HG03457 (cell line): ENCODE measurements around the gene CDO1.

Source experiments
- ATAC-seq: cut with Tn5 transposase; IDR thresholded peaks from one replicate; pipeline ENCODE4 v1.9.1; 2021; ENCODE audit warnings: moderate number of reproducible peaks; ENCODE audit not compliant: unreplicated experiment

The CDO1 gene

GRCh38 chr5:115816226-115817081, at the start of gene CDO1:
TSS of gene CDO1 (minus strand) at chr5:115816659. CDS start at chr5:115816397, 262 bp downstream.
- ATAC-seq: peak; percentile 53

GRCh38 chr5:115859378-115859777, 42.9 kb upstream of the CDO1 start:
- ATAC-seq: no peak

DNA sequence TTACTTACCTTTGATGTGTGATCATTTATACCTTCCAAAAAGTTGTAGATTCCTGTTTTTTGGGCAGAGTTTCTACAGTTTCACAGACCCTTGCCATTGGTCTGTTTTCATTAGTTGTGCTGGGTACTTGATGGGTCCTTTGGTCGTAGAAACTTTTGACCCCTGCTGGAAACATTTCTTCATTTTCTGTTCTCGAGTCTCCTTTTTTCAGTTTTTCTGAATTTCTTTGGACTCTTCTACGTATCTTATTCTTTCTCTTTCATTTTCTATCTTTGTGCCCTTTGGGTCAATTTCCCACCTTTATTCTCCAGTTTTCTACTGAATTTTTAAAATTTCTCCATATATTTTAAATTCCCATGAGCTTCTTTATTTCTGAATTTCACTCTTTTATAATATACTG, 41.9 kb upstream of the CDO1 start:
- ATAC-seq: no peak

GRCh38 chr5:115857626-115858349, 41.3 kb upstream of the CDO1 start:
- no peak for ATAC-seq

DNA sequence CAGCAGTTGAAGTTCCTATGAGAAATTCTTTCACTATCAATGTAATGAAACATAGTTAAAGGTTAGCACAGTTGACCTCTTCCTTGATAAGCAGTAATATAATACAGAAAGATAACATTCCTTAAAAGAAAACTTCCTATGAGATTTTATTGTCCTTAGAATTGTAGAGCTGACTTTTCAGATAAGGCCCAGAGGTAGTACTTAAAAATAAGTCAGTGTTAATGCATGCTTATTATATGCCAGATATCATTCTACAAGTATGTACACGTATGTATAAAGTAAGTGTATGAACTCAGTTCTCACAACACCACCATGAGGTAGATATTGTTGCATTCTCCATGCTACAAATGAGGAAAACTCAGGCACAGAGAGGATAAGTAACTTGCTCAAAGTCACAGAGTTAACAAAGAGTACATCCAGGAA, 40.6 kb upstream of the CDO1 start:
- ATAC-seq: no peak

DNA sequence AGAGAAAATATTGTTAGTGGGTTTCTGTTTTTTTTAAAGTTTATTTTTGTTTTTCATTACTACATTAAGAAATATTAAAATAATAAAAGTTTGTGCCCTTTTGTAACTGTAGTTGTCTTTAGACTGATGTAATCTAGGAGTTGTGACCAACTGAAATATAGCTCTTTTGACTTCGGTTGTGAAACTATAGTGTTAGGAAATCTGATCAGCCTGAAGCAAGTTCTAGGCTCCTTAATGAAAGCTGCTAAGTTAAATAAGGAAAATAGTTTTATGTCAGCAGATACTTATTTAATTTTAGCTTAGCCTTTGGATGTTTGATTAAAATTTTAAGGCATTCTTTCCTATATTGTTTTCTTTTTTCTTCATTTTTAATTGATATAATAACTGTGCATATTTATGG, 39.5 kb upstream of the CDO1 start:
- no peak for ATAC-seq

- no peak for ATAC-seq
Observed at GRCh38 chr5:115854139-115854538, 37.7 kb upstream of the CDO1 start.

GRCh38 chr5:115850744-115851416, 34.4 kb upstream of the CDO1 start:
- no peak for ATAC-seq

DNA sequence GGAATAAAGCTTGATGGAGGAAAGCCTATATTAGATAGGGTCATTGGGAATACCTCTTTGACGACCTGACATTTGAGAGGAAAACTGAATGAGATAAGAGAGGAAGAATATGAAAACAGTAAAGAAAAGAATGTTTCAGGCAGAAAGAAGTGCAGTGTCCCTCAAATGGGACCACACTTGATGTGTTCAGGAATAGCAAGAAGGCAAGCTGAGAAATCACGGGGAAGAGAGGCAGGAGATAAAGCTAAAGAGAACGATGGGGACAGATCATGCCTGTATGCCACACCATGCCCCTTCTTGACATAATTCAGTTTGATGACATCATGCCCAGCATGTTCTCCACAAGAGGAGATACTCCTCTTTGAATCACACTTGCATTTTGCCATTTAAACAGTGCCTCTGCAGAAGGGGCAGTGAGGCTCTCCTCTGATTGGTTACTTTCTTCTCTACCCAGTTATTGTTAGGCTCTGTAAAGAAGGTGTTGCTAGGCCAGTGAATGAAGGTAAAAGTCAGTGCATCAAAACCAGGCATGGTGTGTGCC, 32.9 kb upstream of the CDO1 start:
- ATAC-seq: no peak

DNA sequence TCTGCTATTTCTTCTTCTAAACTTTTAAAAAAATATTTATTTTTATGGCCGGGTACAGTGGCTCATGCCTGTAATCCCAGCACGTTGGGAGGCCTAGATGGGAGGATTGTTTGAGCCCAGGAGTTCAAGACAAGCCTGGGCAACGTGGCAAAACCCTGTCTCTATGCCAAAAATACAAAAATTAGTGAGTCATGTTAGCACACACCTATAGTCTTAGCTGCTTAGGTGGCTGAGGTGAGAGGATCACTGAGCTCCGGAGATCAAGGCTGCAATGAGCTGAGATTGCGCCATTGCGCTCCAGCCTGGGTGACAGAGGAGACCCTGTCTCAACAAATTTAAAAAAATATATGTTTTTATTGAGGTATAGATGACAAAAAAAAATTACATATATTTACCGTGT, 30.8 kb upstream of the CDO1 start:
- no peak for ATAC-seq

DNA sequence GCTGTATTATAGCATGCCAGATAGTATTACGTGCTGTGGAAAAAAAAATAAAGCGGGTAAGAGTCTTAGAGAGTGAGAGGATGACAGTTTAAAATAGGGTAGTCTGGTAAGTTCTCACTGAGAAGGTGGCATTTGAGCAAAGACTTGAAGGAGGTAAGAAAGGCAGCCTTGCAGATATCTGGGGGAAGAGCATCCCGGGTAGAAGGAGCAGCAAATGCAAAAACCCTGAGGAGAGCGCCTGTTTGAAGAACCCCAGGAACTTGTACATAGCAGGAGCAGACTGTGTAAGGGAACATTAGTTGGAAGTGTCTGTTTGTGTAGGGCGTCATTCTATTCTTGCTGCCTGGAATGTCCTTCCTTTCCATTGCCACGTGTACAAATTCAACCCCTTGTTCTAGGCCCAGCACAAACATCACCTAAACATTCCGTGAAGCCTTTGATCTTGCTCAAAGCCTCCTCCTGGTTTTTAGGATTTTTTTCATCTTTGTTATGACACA, 27.9 kb upstream of the CDO1 start:
- ATAC-seq: no peak

DNA sequence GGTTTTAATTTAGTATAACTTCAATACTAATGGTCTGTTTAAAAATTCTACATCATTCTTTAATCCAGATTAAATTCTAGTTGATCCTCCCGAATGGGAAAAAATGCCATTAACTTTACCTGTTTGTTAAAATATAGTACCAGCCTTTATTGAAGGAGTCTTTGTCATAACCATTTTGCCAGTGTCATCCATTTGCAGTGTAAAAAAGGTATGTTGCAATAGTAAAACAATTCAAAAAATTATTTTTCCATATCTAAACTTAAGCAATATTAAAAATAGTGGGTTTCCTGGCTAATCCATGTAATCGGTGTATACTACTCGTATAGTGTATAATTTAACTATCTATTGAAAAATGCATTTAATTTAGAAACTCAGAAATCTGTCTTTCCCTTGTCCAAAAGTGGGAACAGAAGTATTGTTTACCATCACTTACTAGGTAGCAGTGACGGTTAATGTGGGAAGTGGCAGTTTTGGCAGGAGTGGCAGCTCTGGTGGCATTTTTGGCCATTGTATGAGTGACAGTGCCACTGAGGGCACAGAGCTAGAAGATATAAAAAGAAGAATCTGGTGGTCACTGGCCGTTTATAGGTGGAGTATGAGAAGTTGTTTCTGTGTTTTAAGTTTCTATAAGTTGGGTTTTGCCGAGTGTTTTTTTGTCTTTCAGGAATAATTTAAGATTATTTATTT, 27.1 kb upstream of the CDO1 start:
- no peak for ATAC-seq

- ATAC-seq: no peak
Observed at GRCh38 chr5:115842952-115843351, 26.5 kb upstream of the CDO1 start.

GRCh38 chr5:115842089-115842935, 25.9 kb upstream of the CDO1 start:
- ATAC-seq: peak; percentile 28

DNA sequence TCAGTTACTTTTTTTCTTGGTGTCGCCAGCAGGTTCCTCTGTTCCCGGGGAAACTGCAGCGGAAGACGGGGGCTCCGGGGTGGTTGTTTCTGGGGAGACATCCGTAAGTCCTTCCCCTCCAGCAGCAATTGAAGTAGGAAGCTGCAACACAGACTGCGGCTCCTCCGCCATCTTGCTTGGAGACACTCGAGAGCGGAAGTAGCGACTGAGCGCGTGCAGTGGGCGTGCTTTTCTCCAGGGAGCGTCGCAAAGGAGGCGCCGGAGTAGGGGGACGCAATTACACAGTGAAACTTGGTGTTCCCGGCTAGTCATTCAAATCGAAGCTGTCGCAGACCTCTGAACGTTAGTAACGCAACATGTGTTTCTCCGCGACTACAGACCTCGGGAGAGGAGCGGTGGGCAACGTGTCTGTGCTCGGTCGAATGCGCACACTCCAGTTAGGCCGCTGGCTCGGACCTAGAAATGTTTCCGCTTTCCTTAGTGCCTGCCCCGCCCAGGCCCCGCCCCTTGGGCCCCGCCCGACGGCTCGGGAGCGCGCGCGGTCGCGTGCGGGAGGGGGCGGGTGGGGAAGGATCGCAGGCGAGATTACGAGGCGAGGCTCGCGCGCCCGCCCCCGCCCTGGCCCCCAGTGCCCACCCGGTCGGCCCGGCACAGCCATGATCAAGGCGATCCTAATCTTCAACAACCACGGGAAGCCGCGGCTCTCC, 25.1 kb upstream of the CDO1 start, which contains the start of the genes AP3S1 and ATG12:
Gene AP3S1 (plus strand): TSS at position 554 of the 707 bp plus-strand sequence. CDS start 103 bp downstream, at position 657.
Gene ATG12 (minus strand): TSS at position 184 of the 707 bp plus-strand sequence. CDS start 13 bp downstream, at position 171.
- peak; percentile 71 for ATAC-seq

DNA sequence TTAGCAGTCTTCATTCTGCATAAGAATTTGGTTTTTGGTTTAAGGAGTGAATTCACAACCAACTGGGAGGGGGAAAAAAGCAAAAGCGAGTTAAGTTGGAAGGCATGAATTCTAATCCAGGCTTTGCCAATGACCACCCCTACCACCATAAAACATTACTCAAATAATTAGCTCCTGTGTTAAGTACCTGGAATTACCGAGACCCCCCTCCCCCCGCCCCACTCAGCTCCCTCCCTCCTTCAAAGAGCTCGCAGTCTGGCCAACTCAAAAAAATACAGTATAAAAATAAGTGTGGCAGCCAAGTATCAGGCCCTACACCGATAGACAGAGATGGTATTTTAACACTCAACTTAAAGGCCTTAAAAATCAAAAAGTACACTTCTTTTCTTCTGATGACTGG, 24.4 kb upstream of the CDO1 start:
- no peak for ATAC-seq

DNA sequence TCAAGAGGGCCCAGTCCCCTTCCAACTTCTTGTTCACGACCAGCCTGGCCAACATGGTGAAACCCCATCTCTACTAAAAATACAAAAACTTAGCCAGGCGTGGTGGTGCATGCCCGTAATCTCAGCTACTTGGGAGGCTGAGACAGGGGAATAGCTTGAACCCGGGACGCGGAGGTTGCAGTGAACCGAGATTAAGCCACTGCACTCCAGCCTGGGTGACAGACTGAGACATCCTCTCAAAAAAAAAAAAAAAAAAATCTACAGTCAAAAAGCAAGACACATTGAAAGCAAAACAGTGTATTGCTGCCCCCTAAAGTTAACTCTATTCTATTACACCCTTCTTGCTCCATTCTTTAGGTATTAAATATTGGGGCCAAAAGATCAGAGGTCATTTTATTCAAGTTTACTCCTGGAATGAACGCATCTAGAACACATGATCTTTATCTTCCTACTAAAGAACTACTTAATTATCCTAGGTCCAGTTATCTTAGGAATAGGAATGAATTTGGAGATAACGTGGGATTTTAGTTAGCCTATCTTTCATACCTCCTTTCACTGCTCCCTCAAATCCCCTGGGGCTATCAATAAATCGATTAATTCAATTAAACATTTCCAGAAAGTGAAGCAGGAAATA, 22.5 kb upstream of the CDO1 start:
- ATAC-seq: no peak

DNA sequence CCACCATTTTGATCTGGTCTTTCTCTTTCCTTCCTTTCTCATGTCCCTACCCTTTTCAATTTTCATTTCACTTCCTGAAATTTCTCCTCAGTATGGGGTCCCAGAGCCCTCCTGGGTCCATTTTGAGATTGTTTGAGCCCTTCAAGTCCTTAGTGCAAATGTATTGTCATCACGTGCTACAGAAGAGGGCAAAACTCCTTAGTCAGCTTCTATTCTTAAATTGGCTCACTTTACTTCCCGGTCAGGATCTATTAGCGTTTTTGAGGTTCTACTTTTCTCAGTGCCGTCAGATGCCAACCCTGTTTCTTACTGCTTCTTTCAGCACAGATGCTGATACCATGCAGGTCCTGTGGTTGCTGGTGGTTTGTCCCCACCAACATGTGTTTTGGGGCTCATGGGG, 19.0 kb upstream of the CDO1 start:
- no peak for ATAC-seq
